GM19463 (cell line): ENCODE data around the gene LAMC3.

ENCODE experiments used
- ATAC-seq: cut with Tn5 transposase; IDR thresholded peaks from one replicate; pipeline ENCODE4 v1.9.1; 2021; ENCODE audit warnings: mild to moderate bottlenecking, moderate library complexity; ENCODE audit not compliant: unreplicated experiment

LAMC3 gene

DNA sequence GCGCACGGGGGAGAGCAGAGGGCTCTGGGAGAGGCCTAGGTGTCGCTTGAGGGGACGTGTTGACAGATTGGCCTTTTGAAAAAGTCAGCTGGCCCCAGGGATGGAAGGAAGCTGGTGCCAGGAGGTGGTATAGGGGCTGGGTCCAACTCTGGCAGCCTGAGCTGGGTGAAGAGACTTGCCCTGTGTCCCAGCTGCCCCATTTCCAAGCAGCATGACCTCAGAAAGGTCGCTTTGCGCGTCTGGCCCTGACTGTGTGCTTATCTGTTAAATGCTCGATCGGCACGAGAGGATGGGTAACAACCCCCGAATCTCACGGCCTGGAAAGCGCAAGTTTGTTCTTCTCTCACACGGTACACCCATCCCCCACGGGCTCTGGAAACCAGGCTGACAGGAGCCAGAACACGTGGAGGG, 31.2 kb upstream of the LAMC3 start:
- no peak for ATAC-seq

DNA sequence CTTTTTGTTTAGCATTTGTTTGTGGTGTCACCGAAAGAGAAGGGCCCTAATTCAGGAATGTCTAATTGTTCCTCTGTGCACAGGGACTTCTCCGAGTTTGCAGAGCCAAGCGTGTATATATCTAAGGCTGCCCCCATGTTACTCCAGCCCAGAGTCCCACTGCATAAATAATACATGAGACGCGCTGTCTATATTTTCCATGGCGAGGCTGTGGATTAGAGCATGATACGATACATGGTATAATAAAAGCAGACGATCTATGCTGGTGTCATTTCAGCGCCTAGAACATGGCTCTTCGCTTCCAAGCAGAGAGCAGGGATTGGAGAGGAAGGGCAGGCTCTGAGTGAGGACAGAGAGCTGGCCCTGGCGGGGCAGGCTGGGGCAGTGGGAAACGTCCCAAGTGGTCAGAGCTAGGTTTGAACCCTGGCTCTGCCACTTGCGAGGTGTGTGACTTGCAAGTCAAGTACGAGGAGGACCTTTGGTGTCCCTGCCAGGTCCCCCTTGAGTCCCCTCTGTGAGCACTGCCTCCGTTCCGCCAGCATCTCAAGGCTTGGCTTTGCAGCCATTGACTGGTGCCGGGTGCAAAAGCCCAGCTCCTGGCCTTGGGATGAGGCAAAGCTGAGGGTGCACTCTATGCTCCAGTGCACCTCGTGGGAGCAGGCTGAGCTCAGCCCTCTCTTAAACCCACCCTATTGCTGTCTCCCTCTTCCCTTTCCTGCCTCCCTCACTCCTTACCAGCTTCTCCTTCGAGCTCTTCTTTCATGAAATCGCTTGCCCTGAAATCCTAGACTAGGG, 29.2 kb upstream of the LAMC3 start:
- no peak for ATAC-seq

GRCh38 chr9:130980526-130980925, 28.4 kb upstream of the LAMC3 start:
- no peak for ATAC-seq

DNA sequence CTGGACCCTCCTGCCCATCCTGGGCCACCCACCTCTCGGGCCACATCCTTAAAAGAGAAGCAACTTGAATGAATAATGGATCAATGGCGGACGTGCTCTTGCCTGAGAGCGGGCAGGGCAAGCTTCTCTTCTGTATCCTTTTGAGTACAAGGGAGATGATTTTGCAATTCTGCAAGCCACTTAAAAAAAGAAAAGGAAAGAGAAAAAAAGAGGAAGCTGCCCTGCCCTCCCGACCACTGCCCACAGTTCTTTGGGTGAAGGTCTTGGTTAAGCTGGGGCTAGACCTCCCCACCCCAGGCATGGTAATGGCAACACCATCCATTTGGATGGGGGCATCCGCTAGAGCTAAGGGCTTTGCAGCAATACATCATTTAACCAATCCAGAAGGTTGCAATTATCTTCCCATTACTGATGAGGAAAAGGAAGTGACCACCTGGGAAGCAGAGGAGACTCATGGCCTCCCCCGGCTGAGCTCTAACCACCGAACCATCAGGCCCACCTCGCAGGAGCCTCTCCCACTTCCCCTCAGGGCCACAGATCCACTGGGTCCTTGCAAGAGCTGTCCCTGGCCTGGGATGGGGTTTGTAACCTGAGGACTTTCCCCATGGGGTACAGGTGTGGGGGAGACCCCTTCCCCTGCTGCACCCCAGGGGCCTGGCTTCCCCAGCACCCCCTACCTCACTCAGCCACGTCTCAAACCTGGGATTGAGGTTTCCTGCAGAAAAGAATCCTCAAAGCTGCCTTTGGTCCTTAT, 27.8 kb upstream of the LAMC3 start:
- ATAC-seq, result no peak

DNA sequence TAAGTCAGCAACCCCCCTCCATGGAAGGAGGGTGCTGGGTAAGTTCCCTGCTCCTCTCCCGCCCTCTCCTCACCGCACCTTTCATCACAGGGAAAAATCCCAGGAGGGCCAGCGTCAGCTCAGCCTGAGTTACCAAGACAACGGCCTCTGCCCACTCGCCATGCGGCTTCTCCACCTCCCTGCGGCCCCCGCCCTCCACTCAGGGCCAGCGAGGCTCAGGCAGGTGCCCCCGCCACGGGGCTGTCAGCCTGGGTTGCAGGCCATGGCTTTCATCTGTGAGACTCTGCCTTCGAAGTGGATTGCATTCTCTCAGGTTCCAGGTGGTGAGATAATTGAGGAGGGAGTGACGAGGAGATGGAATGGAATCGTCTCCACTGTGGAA, 27.2 kb upstream of the LAMC3 start:
- ATAC-seq, result no peak

DNA sequence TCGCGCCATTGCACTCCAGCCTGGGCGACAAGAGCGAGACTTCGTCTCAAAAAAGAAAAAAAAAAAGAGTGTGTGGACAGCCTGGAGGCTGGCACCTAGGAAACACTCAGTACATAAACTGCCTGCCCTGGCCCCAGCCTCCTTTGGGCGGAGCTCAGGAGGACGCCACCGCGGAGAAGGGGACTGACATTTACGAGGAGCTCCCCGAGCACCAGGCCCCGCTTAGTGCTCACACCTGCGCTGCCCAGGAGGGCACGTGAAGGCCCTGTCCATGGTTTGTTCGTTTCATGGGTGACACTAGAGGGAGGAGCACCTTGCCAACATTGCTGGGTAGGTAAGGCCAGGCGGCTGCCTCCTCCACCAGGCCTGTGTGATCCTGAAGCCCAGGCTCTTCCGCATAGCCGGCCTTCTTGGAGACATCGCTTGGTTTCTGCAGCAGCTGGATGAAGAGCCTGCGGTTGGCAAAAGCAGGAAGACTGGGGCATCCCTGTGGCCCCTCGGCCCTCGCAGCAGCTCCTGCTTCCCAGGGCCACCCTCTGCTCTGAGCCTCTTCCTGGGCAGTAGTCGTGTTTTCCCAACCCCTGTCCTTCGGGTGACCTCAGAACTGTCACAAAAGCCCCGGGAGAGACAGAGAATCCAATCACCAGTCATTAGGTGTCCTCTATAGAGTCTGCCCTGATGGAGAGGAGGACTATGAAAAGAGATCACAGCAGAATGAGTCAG, 26.2 kb upstream of the LAMC3 start:
- no peak for ATAC-seq

DNA sequence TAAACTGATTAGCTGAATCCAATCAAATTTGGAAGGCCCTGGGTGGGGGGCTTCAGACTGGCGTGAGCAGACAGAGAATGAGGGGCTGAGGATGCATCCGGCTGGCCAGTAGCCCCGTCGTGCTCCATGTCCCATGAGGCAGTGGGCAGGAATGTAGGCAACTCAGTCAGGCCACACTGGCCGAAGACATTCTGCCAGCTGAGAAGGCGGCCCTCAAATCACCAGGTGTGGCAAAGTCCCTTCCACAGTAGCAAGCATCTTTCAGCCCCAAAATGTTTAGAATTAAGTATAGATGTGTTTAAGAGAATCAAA, 25.7 kb upstream of the LAMC3 start:
- ATAC-seq, result no peak

- ATAC-seq, result no peak
Observed at GRCh38 chr9:130983970-130984369, 25.0 kb upstream of the LAMC3 start.

DNA sequence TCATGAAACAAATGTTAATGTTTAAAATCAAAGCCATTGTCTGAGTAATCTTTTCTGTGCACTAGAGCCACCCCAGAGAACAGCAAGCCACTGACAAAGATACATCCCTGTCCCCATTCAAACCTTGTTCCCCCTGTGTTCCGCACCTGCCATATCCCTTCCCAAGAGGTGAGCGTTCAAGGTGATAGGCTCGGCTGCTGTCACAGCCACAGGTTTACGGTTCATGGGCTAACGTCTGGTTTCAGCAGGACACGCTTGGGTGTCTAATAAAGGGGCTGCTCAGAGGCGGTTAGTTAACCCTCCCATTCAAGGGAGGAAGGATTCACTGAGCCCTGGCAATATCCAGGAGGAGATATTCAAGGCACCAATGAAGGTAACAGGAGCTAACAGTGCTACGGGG, 24.5 kb upstream of the LAMC3 start:
- no peak for ATAC-seq

- no peak for ATAC-seq
Observed at GRCh38 chr9:130985029-130985428, 23.9 kb upstream of the LAMC3 start.

GRCh38 chr9:130985606-130986162, 23.3 kb upstream of the LAMC3 start:
- ATAC-seq, result no peak

GRCh38 chr9:130986356-130986965, 22.5 kb upstream of the LAMC3 start:
- ATAC-seq, result no peak

DNA sequence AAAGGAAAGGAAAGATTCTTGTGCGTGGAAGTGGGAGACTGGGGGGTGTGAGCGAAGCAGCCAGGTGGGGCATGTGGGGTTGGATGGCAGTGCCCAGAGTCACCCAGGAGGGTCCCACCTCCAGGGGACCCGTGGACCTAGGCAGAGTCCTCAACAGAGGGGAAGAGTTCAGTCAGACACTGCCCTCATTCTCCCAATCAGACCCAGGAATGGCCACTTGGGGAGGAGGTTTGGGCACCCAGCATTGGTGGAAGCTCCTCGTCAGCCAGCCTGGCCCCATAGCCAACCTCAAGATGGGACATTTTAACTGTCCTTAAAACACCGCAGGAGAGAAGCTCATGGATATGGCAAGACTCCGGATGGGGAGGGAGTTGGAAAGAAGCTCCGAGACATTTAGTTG, 21.9 kb upstream of the LAMC3 start:
- no peak for ATAC-seq

DNA sequence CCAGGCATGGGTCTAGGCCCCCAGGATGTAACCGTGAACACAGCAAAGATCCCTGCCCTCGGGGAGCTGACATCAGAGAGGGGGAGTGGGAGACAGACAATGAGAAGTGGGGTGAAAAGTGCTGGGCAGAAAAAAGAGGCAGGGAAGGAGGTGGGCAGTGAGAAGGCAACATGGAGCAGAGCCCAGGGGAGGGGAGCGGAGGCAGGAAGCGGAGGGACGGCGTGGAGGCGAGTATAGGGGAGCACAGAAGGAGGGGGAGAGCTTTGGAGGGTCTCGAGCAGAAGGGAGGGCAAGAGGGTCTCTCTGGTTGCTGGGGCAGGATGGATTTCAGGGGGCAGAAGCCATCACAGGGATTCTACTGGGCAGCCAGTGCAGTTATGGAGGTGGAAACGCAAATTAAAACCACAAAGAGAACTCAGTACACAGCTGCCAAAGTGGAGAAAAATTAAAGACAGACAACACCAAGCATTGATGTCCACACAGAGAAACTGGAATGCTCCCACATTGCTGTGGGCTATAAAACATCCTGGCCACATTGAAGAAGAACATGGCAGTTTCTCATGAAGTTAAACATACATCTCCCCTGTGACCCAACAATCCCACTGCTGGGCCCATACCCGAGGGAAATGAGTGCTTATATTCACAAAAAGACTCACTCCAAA, 21.1 kb upstream of the LAMC3 start:
- no peak for ATAC-seq

DNA sequence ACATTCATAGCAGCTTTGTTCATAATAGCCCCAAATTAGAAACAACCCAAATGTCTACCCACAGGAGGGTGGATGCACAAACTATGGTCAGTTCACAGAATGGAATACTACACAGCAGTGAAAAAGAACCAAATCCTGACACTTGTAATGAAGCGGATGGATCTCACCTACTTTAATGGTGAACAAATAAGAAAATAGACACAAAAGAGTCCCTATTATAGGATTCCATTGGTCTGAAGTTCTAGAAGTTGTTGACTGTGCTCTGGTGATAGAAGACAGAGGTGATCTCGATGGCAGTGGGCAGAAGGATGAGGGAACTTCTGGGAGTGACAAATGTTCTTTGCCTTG, 20.6 kb upstream of the LAMC3 start:
- ATAC-seq, result no peak

DNA sequence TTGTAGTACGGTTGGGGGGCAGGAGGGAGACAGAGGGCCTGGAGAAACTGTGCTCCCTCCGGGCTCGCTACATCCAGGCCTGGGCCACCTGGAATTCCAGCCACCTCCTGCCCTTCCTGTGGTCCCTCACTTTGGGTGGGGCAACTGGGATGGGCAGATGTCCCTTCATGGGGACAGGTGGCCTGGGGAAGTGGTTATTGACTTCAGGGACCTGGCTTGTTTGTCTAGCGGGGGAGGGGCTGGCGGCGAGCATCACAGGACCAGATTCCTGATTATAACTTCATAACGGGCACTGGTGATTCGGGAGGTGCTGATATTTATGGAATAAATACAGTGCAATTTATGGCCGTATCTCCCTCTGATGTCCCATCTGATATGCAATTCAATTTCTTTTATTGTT, 20.1 kb upstream of the LAMC3 start:
- no peak for ATAC-seq

- no peak for ATAC-seq
Observed at GRCh38 chr9:130989391-130989790, 19.6 kb upstream of the LAMC3 start.

DNA sequence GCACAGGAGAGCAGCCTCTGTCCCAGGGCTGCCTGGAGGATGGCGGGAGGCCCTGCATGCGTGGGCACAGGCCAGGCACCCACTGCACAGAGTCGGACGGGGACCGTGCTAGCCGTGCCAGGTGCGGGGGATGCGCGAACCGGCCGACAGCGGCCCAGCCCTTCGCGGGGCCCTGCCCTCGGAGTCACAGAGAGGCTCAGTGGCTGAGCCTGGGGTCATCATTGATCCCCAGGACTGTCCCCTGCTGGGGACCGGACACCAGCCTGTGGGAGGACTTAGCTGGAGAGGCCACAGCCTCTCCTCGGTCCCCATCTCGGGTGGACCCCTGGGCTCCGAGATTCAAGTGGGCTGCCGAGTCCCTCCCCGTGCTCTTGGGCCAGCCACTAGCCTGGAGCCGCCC, 19.1 kb upstream of the LAMC3 start:
- ATAC-seq, result no peak

DNA sequence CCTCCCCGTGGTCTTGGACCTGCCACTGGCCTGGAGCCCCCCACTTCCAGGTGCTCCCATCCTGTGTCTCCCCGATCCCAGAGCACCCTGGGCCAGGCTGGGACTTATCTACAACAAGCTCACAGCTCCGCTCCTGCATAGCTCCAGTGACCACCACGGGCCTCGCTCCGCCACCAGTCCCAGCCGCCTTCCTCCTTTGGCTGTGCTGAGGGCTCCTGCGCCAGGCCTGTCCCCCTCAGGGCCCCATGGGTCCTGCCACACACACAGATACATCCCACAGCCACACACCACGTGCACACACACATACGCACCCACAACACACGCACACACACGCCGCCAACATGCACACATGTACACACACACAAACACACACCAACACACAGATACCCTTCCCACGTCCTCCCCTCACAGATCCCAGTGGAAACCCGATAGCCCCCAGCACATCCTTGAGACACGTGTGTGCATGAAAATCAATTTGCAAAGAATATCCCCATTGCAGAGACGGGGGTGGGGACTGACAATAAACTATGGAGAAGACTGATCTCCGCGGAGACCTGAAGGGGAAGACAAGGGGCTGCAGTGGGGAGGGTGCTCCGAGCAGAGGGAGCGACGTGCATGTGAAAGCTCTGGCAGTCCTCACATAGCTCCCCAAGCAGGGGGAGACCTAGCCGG, 18.5 kb upstream of the LAMC3 start:
- ATAC-seq, result no peak
